Suprapubic skin (tissue), 4 donors: ENCODE measurements around the gene CHTF18.

Experiments
- CTCF ChIP-seq, 2 donors: fragments of 200-600 bp in 1 of 2; fragments of 450-650 bp in 1 of 2; sonication (generic) in 1 of 2; IDR thresholded peaks; one replicate each; pipeline ENCODE4 v1.5.1; 2016 to 2019; ENCODE audit warnings: antibody characterized with exemption in 2 of 2, mild to moderate bottlenecking in 1 of 2, moderate library complexity in 1 of 2
- EP300 ChIP-seq: sonication (generic); formaldehyde crosslinking; IDR thresholded peaks from one replicate; pipeline ENCODE4 v1.6.1; 2017; ENCODE audit warnings: antibody characterized with exemption
- POLR2A ChIP-seq, 2 donors: fragments of 450-650 bp; IDR thresholded peaks; one replicate each; pipeline ENCODE4 v1.6.1; 2017; ENCODE audit warnings: antibody characterized with exemption in 2 of 2, mild to moderate bottlenecking in 2 of 2, moderate library complexity in 2 of 2
- POLR2AphosphoS5 ChIP-seq, 3 donors: sonication (generic); formaldehyde crosslinking; IDR thresholded peaks; one replicate each; pipeline ENCODE4 v1.6.1; 2017; ENCODE audit warnings: antibody characterized with exemption in 3 of 3

GRCh38 chr16:778447-778846 is 10.0 kb upstream of the CHTF18 start:
- TF ChIP-seq POLR2A (IDR thresholded peaks at IDR 0.05) (no peak), CTCF (IDR thresholded peaks at IDR 0.05) (no peak), EP300 (no peak), POLR2AphosphoS5 (IDR thresholded peaks at IDR 0.05) (no peak)
